ENCODE measurements around the gene MAGEA6.
"Not testable (repeated sequence)": the region's sequence is repeated elsewhere in the genome, so short reads cannot be mapped to it uniquely, and the experiment has no call there.

The MAGEA6 gene

DNA sequence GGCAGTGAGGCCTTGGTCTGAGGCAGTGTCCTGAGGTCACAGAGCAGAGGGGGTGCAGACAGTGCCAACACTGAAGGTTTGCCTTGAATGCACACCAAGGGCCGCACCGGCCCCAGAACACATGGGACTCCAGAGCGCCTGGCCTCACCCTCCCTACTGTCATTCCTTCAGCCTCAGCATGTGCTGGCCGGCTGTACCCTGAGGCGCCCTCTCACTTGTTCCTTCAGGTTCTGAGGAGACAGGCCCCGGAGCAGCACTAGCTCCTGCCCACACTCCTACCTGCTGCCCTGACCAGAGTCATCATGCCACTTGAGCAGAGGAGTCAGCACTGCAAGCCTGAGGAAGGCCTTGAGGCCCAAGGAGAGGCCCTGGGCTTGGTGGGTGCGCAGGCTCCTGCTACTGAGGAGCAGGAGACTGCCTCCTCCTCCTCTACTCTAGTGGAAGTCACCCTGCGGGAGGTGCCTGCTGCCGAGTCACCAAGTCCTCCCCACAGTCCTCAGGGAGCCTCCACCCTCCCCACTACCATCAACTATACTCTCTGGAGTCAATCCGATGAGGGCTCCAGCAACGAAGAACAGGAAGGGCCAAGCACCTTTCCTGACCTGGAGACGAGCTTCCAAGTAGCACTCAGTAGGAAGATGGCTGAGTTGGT lies 33.5 kb downstream of the MAGEA6 start:
- TF ChIP-seq, protein P1, sequence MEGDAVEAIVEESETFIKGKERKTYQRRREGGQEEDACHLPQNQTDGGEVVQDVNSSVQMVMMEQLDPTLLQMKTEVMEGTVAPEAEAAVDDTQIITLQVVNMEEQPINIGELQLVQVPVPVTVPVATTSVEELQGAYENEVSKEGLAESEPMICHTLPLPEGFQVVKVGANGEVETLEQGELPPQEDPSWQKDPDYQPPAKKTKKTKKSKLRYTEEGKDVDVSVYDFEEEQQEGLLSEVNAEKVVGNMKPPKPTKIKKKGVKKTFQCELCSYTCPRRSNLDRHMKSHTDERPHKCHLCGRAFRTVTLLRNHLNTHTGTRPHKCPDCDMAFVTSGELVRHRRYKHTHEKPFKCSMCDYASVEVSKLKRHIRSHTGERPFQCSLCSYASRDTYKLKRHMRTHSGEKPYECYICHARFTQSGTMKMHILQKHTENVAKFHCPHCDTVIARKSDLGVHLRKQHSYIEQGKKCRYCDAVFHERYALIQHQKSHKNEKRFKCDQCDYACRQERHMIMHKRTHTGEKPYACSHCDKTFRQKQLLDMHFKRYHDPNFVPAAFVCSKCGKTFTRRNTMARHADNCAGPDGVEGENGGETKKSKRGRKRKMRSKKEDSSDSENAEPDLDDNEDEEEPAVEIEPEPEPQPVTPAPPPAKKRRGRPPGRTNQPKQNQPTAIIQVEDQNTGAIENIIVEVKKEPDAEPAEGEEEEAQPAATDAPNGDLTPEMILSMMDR (conservative IDR thresholded peaks at IDR 0.05; ENCODE audit: control insufficient read depth, insufficient read depth, low read depth, low read length): no peak

DNA sequence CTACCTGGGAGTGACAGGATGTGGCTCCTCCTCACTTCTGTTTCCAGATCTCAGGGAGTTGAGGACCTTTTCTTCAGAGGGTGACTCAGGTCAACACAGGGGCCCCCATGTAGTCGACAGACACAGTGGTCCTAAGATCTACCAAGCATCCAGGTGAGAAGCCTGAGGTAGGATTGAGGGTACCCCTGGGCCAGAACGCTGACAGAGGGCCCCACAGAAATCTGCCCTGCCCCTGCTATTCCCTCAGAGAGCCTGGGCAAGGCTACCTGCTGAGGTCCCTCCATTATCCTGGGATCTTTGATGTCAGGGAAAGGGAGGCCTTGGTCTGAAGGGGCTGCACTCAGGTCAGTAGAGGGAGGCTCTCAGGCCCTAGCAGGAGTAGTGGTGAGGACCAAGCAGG lies 34.4 kb downstream of the MAGEA6 start:
- DNase-seq (ENCODE audit: low read depth): no peak
- H3K4me3 ChIP-seq (ENCODE audit: control insufficient read depth, low read depth, low read length): no peak overlapping the region
- TF ChIP-seq, protein P1 (conservative IDR thresholded peaks at IDR 0.05; ENCODE audit: control insufficient read depth, insufficient read depth, low read depth, low read length): no peak

More for the DNA sequence above, 33.5 kb downstream of the MAGEA6 start:
- DNase-seq (ENCODE audit: low read depth): no peak
- H3K4me3 ChIP-seq (ENCODE audit: control insufficient read depth, low read depth, low read length): no peak overlapping the region

DNA sequence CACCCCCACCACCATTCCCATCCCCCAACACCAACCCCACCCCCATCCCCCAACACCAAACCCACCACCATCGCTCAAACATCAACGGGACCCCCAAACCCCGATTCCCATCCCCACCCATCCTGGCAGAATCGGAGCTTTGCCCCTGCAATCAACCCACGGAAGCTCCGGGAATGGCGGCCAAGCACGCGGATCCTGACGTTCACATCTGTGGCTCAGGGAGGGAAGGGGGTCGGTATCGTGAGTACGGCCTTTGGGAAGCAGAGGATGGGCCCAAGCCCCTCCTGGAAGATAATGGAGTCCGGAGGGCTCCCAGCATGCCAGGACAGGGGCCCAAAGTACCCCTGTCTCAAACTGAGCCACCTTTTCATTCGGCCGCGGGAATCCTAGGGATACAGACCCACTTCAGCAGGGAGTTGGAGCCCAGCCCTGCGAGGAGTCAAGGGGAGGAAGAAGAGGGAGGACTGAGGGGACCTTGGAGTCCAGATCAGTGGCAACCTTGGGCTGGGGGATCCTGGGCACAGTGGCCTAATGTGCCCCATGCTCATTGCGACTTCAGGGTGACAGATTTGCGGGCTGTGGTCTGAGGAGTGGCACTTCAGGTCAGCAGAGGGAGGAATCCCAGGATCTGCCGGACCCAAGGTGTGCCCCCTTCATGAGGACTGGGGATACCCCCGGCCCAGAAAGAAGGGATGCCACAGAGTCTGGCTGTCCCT lies 35.2 kb downstream of the MAGEA6 start:
- DNase-seq (ENCODE audit: low read depth); H3K4me3 ChIP-seq (ENCODE audit: control insufficient read depth, low read depth, low read length): not testable (repeated sequence)

- TF ChIP-seq, protein P1 (conservative IDR thresholded peaks at IDR 0.05; ENCODE audit: control insufficient read depth, insufficient read depth, low read depth, low read length): no peak
- DNase-seq (ENCODE audit: low read depth): no peak
- H3K4me3 ChIP-seq (ENCODE audit: control insufficient read depth, low read depth, low read length): no peak within 1 kb of the TSS
These were observed 36.1 kb downstream of the MAGEA6 start, which contains the start of the genes CSAG1 and MAGEA12 for GRCh38 chrX:152733261-152733975. TSS of gene CSAG1 (minus strand) at chrX:152733721. CDS start at chrX:152732460, 1,261 bp downstream. TSS of gene MAGEA12 (plus strand) at chrX:152733757. CDS start at chrX:152736162, 2,405 bp downstream.

DNA sequence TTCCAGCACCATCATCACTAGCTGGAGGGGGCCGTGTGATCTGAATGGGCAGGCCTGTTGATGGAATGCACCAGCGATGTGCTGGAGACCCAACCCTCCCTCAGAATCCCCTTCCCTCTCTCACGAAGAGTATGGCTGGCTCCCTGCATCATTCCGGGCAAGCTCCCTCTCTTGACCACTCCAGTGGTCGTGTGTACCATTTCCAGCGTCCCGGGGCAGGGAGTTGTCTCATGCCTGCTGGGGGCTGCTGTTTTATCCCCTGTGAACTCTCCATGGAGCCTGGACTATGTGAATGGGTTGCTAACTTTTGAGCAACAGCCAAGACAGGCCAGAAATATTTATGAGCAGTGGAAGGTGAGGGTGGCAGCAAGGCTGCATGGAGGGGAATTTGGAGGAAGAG lies 44.1 kb downstream of the MAGEA6 start:
- TF ChIP-seq, protein P1 (conservative IDR thresholded peaks at IDR 0.05; ENCODE audit: control insufficient read depth, insufficient read depth, low read depth, low read length): no peak
- no peak for DNase-seq (ENCODE audit: low read depth)
- H3K4me3 ChIP-seq (ENCODE audit: control insufficient read depth, low read depth, low read length): no peak overlapping the region

All from fibroblast of mammary gland (primary cell).